ENCODE measurements around the gene EED.

The EED gene

DNA sequence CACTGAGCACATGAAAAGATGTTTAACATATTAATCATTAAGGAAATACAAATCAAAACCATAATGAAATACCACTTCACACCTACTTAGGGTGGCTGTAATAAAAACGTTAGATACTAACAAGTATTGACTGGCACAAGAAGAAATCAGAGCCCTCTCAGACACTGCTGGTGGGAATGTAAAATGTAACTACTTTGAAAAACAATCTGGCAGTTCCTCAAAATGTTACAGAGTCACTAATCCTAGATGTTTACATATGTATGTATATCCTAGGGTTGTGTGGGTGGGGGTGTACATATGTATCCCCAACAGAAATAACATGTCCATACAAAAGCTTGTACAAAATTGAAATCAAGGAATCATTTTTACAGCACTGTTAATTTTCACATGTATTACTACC is 15.2 kb downstream of the EED start:
- no peak for TF ChIP-seq ZFP3 (CRISPR knock-in tag; IDR thresholded peaks at IDR 0.05)
- no peak for TF ChIP-seq BACH2 (CRISPR knock-in tag; IDR thresholded peaks at IDR 0.05; ENCODE audit: borderline replicate concordance)
- TF ChIP-seq ZNF70 (CRISPR knock-in tag; IDR thresholded peaks at IDR 0.05) = no peak
- TF ChIP-seq SNAI2 (CRISPR knock-in tag; IDR thresholded peaks at IDR 0.05) = no peak
- TF ChIP-seq, protein P1, sequence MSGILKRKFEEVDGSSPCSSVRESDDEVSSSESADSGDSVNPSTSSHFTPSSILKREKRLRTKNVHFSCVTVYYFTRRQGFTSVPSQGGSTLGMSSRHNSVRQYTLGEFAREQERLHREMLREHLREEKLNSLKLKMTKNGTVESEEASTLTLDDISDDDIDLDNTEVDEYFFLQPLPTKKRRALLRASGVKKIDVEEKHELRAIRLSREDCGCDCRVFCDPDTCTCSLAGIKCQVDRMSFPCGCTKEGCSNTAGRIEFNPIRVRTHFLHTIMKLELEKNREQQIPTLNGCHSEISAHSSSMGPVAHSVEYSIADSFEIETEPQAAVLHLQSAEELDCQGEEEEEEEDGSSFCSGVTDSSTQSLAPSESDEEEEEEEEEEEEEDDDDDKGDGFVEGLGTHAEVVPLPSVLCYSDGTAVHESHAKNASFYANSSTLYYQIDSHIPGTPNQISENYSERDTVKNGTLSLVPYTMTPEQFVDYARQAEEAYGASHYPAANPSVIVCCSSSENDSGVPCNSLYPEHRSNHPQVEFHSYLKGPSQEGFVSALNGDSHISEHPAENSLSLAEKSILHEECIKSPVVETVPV (CRISPR knock-in tag; IDR thresholded peaks at IDR 0.05) = no peak
- TF ChIP-seq PPARA (CRISPR knock-in tag; IDR thresholded peaks at IDR 0.05; ENCODE audit: borderline replicate concordance) = no peak
- TF ChIP-seq, protein P2, sequence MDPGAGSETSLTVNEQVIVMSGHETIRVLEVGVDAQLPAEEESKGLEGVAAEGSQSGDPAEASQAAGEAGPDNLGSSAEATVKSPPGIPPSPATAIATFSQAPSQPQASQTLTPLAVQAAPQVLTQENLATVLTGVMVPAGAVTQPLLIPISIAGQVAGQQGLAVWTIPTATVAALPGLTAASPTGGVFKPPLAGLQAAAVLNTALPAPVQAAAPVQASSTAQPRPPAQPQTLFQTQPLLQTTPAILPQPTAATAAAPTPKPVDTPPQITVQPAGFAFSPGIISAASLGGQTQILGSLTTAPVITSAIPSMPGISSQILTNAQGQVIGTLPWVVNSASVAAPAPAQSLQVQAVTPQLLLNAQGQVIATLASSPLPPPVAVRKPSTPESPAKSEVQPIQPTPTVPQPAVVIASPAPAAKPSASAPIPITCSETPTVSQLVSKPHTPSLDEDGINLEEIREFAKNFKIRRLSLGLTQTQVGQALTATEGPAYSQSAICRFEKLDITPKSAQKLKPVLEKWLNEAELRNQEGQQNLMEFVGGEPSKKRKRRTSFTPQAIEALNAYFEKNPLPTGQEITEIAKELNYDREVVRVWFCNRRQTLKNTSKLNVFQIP (CRISPR knock-in tag; IDR thresholded peaks at IDR 0.05; ENCODE audit: borderline replicate concordance, low read depth) = no peak
- no peak for TF ChIP-seq ZNF565 (CRISPR knock-in tag; conservative IDR thresholded peaks at IDR 0.05; ENCODE audit: low read depth)
- no peak for TF ChIP-seq ISL1 (CRISPR knock-in tag; IDR thresholded peaks at IDR 0.05)
- TF ChIP-seq OSR1 (CRISPR knock-in tag; IDR thresholded peaks at IDR 0.05) = no peak
- TF ChIP-seq ZC3H10 (CRISPR knock-in tag; IDR thresholded peaks at IDR 0.05) = no peak
- no peak for TF ChIP-seq TCF4 (CRISPR knock-in tag; IDR thresholded peaks at IDR 0.05; ENCODE audit: borderline replicate concordance)
- no peak for TF ChIP-seq ESRRG (CRISPR knock-in tag; IDR thresholded peaks at IDR 0.05)
- no peak for TF ChIP-seq ZFP30 (CRISPR knock-in tag; IDR thresholded peaks at IDR 0.05)
- no peak for TF ChIP-seq ARNTL (CRISPR knock-in tag; IDR thresholded peaks at IDR 0.05; ENCODE audit: borderline replicate concordance, low read depth)
- no peak for TF ChIP-seq PATZ1 (CRISPR knock-in tag; IDR thresholded peaks at IDR 0.05; ENCODE audit: borderline replicate concordance)
- TF ChIP-seq, protein P3, sequence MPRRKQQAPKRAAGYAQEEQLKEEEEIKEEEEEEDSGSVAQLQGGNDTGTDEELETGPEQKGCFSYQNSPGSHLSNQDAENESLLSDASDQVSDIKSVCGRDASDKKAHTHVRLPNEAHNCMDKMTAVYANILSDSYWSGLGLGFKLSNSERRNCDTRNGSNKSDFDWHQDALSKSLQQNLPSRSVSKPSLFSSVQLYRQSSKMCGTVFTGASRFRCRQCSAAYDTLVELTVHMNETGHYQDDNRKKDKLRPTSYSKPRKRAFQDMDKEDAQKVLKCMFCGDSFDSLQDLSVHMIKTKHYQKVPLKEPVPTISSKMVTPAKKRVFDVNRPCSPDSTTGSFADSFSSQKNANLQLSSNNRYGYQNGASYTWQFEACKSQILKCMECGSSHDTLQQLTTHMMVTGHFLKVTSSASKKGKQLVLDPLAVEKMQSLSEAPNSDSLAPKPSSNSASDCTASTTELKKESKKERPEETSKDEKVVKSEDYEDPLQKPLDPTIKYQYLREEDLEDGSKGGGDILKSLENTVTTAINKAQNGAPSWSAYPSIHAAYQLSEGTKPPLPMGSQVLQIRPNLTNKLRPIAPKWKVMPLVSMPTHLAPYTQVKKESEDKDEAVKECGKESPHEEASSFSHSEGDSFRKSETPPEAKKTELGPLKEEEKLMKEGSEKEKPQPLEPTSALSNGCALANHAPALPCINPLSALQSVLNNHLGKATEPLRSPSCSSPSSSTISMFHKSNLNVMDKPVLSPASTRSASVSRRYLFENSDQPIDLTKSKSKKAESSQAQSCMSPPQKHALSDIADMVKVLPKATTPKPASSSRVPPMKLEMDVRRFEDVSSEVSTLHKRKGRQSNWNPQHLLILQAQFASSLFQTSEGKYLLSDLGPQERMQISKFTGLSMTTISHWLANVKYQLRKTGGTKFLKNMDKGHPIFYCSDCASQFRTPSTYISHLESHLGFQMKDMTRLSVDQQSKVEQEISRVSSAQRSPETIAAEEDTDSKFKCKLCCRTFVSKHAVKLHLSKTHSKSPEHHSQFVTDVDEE (CRISPR knock-in tag; IDR thresholded peaks at IDR 0.05) = no peak
- no peak for TF ChIP-seq RARB (CRISPR knock-in tag; IDR thresholded peaks at IDR 0.05)
- TF ChIP-seq ZNF8 (CRISPR knock-in tag; IDR thresholded peaks at IDR 0.05) = no peak
- TF ChIP-seq CREB5 (CRISPR knock-in tag; IDR thresholded peaks at IDR 0.05; ENCODE audit: low read depth) = no peak
- ATAC-seq = no peak

GRCh38 chr11:86261328-86261727 is 16.8 kb downstream of the EED start:
- TF ChIP-seq, protein P2 (CRISPR knock-in tag; IDR thresholded peaks at IDR 0.05; ENCODE audit: borderline replicate concordance, low read depth) = no peak
- no peak for TF ChIP-seq ZFP3 (CRISPR knock-in tag; IDR thresholded peaks at IDR 0.05)
- TF ChIP-seq CSDC2 (CRISPR knock-in tag; IDR thresholded peaks at IDR 0.05) = no peak
- TF ChIP-seq ZNF70 (CRISPR knock-in tag; IDR thresholded peaks at IDR 0.05) = no peak
- ATAC-seq = no peak
